ENCODE data around the gene RFC2. TPM values are rescaled to one million over a fixed set of nuclear protein-coding genes. Genes with fewer than 3 reads are reported as not detected.
"Not testable (repeated sequence)": the region's sequence is repeated elsewhere in the genome, so short reads cannot be mapped to it uniquely, and the experiment has no call there.

The RFC2 gene
- total RNA-seq, 1 experiment from 2014 or later: 73.6 TPM

DNA sequence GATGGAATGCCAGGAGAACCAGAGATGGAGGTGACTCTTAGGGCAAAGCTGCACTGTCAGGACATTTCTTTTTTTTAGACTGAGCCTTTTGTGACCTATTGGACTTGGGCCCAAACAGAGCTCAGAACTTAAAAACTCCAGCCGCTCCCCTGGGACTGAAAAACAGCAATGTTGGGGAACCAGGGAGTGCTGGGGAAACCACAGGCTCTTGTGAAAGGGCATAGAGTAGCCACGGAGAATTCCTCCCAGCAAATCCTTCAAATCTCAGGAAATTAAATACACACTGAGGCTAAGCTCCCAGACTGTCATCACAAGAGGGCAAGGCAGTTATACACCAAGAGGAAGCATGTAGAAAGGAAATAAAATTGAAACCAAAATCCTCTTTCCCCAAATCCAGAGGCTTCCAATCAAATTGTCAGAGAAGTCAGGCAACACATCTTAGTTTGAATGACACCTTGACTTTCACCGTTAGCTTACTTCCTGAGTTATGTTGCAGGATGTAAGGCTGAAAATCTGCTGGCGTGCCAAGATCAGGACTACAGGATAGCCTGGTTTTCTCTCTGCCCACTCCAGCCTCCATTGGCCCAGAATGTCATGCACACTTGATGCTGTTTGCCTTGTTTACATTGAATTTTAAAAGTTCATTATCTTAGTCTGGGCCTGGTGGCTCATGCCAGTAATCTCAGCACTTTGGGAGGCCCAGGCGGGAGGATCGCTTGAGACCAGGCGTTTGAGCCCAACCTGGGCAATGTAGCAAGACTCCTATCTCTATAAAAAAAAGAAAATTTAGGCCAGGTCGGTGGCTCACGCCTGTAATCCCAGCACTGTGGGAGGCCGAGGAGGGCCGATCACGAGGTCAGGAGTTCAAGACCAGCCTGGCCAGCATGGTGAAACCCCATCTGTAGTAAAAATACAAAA, 2.6 kb upstream of the RFC2 start:
- H3K4me1 ChIP-seq (ENCODE audit: insufficient read depth, low read length): no peaks in the 10 kb centered on the region; the same call in 1 of the 2 replicates
- H3K23ac ChIP-seq (ENCODE audit: insufficient read length, low read depth, low read length): no peak overlapping the region
- no peaks in the 10 kb centered on the region for H4K20me1 ChIP-seq (ENCODE audit: control insufficient read depth, insufficient read depth, insufficient read length)
- H3K27me3 ChIP-seq (ENCODE audit: insufficient read depth, low read length): no peaks in the 10 kb centered on the region
- H3K4ac ChIP-seq (ENCODE audit: low read depth, low read length): no peak overlapping the region
- no peak overlapping the region for H3K56ac ChIP-seq (ENCODE audit: insufficient read length, low read depth, low read length)
- H3K79me2 ChIP-seq (ENCODE audit: insufficient read depth, low read length): peaks cover 5% of the 10 kb centered on the region; the same call in 1 of the 2 replicates
- H3K23me2 ChIP-seq (ENCODE audit: insufficient read length, low read depth, low read length, poor library complexity, severe bottlenecking): peaks cover 7% of the 10 kb centered on the region
- DNase-seq: no peak
- no peak overlapping the region for H3K27ac ChIP-seq (ENCODE audit: insufficient read length, low read depth, low read length)
- H3K18ac ChIP-seq (ENCODE audit: insufficient read length, low read depth, low read length): no peak overlapping the region
- no peak overlapping the region for H2BK20ac ChIP-seq (ENCODE audit: low read depth, low read length, poor library complexity, severe bottlenecking)
- H4K5ac ChIP-seq (ENCODE audit: insufficient read length, low read depth, low read length): no peak overlapping the region
- H3K4me3 Mint-ChIP-seq: peak overlapping the region; percentile 69 to 95; a peak in 4 of 5 replicates
- peak overlapping the region; percentile 74 for H4K8ac ChIP-seq (replicated peaks; ENCODE audit: insufficient read length, low read depth, low read length)
- no peak overlapping the region for H2BK5ac ChIP-seq (ENCODE audit: insufficient read length, low read length)
- no peak overlapping the region for H2BK15ac ChIP-seq (ENCODE audit: low read depth, low read length)
- no peak overlapping the region for H3K14ac ChIP-seq (ENCODE audit: insufficient read depth, low read length)
- no peak overlapping the region for H3K27ac Mint-ChIP-seq
- no peak overlapping the region for H2AFZ ChIP-seq (ENCODE audit: low read length)
- no CpG with 5 or more reads among the region's 12 CpGs for WGBS (ENCODE audit: extremely low coverage, insufficient read length, low lambda C conversion rate)
- H3K9me3 ChIP-seq (ENCODE audit: control insufficient read depth, low read depth, low read length): no peaks in the 10 kb centered on the region
- H2AK5ac ChIP-seq (ENCODE audit: insufficient read length, low read length): no peak overlapping the region
- no peaks in the 10 kb centered on the region for H3K27me3 Mint-ChIP-seq (ENCODE audit: low read depth)
- no peak overlapping the region for H4K91ac ChIP-seq (ENCODE audit: insufficient read length, low read depth, low read length)
- H2BK120ac ChIP-seq (ENCODE audit: low read depth, low read length, poor library complexity, severe bottlenecking): no peak overlapping the region
- H3K79me1 ChIP-seq (ENCODE audit: insufficient read depth, low read depth, low read length, poor library complexity, severe bottlenecking): no peaks in the 10 kb centered on the region
- H3K36me3 Mint-ChIP-seq (ENCODE audit: insufficient read depth in 1 of 3, low read depth in 3 of 3): peaks cover 4 to 14% (median 10%) of the 10 kb centered on the region in 3 experiments; a peak in 6 of 7 replicates
- H3T11ph ChIP-seq (ENCODE audit: low read length): no peak overlapping the region
- no peak overlapping the region for H3K4me2 ChIP-seq (ENCODE audit: insufficient read depth, insufficient read length, low read length)
- H2BK12ac ChIP-seq (ENCODE audit: insufficient read length, low read depth, low read length): no peak overlapping the region
- no peaks in the 10 kb centered on the region for H3K9me3 Mint-ChIP-seq
- H3K4me1 Mint-ChIP-seq: peaks cover 0 to 15% of the 10 kb centered on the region in 2 experiments; a peak in 3 of 4 replicates
- H3K9ac ChIP-seq (ENCODE audit: extremely low read depth, insufficient read length, low read length): no peak overlapping the region
- no peak for TF ChIP-seq CTCF (conservative IDR thresholded peaks at IDR 0.05)

DNA sequence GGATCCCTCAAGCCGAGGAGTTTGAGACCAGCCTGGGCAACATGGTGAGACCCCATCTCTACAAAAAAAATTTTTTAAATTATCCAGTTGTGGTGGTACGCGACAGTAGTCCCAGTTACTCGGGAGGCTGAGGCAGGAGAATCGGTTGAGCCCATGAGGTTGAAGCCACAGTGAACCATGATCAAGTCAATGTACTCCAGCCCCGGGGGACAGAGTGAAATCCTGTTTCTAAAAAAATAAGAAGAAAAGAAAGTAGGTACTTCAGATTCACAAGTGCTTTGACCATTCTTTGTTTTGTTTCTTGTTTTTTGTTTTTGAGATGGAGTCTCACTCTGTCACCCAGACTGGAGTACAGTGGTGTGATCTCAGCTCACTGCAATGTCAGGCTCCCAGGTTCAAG, 1.3 kb upstream of the RFC2 start:
- not testable (repeated sequence) for H3K9me3 Mint-ChIP-seq; H3T11ph ChIP-seq (ENCODE audit: low read length); H3K79me2 ChIP-seq (ENCODE audit: insufficient read depth, low read length); H3K56ac ChIP-seq (ENCODE audit: insufficient read length, low read depth, low read length); H3K27ac Mint-ChIP-seq; DNase-seq; H2BK120ac ChIP-seq (ENCODE audit: low read depth, low read length, poor library complexity, severe bottlenecking); H2AK5ac ChIP-seq (ENCODE audit: insufficient read length, low read length); H3K79me1 ChIP-seq (ENCODE audit: insufficient read depth, low read depth, low read length, poor library complexity, severe bottlenecking); H2AFZ ChIP-seq (ENCODE audit: low read length); H3K27ac ChIP-seq (ENCODE audit: insufficient read length, low read depth, low read length); H3K27me3 Mint-ChIP-seq (ENCODE audit: low read depth); H4K5ac ChIP-seq (ENCODE audit: insufficient read length, low read depth, low read length); H2BK5ac ChIP-seq (ENCODE audit: insufficient read length, low read length); H3K23ac ChIP-seq (ENCODE audit: insufficient read length, low read depth, low read length); H2BK20ac ChIP-seq (ENCODE audit: low read depth, low read length, poor library complexity, severe bottlenecking); H4K8ac ChIP-seq (replicated peaks; ENCODE audit: insufficient read length, low read depth, low read length); H3K18ac ChIP-seq (ENCODE audit: insufficient read length, low read depth, low read length); H4K91ac ChIP-seq (ENCODE audit: insufficient read length, low read depth, low read length); H3K9me3 ChIP-seq (ENCODE audit: control insufficient read depth, low read depth, low read length); H3K14ac ChIP-seq (ENCODE audit: insufficient read depth, low read length); H3K4me1 ChIP-seq (ENCODE audit: insufficient read depth, low read length); H3K27me3 ChIP-seq (ENCODE audit: insufficient read depth, low read length); H3K4ac ChIP-seq (ENCODE audit: low read depth, low read length); H2BK12ac ChIP-seq (ENCODE audit: insufficient read length, low read depth, low read length); H3K9ac ChIP-seq (ENCODE audit: extremely low read depth, insufficient read length, low read length); H3K23me2 ChIP-seq (ENCODE audit: insufficient read length, low read depth, low read length, poor library complexity, severe bottlenecking); H2BK15ac ChIP-seq (ENCODE audit: low read depth, low read length); H4K20me1 ChIP-seq (ENCODE audit: control insufficient read depth, insufficient read depth, insufficient read length)
- WGBS (ENCODE audit: extremely low coverage, insufficient read length, low lambda C conversion rate): no CpG with 5 or more reads among the region's 6 CpGs
- Mint-ChIP-seq H3K4me1 (peaks cover 0 to 15% of the 10 kb centered on the region in 2 experiments; a peak in 3 of 4 replicates), H3K4me3 (peak overlapping the region; percentile 95 to 99; a peak in 4 of 5 replicates), H3K36me3 (ENCODE audit: insufficient read depth in 1 of 3, low read depth in 3 of 3) (peaks cover 12 to 23% (median 19%) of the 10 kb centered on the region in 3 experiments; a peak in 6 of 7 replicates)
- H3K4me2 ChIP-seq (ENCODE audit: insufficient read depth, insufficient read length, low read length): peak overlapping the region; percentile 80

Data from H9 (cell line).